Measurements from ENCODE around the gene MFSD6L. TPM values are rescaled to one million over a fixed set of nuclear protein-coding genes. Genes with fewer than 3 reads are reported as not detected.

MFSD6L gene, protein sequence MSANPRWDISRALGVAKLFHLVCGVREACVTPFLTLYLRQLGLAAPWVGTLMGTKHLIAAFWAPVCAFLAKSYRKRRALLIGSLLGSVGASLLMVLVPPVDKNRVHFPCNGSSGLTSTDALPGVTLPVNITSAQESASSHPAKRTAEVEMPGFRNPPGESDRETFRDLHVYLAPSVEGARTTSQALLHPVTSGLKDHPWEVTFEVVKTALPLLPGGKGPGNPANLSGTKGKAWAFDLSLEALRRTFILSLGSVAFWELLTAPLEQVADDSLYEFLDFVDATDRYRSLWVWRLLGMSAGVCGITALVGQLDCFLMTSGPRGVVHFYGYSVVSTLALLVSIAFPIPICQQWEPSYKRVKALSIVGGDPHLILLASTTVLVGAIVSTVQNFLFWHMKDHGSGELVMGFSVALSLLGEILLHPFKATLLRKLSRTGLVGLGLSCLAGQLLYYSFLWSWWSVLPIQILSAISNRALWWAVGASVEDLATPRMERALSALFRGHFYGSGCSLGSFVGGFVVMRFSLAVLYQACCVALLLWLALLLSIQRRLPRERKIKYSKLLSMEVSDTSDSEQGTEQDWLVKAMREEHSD
- 1 to 10 TPM in 1 of 2 donors, under 1 TPM in 1; 0.41 to 1.9 TPM for total RNA-seq

DNA sequence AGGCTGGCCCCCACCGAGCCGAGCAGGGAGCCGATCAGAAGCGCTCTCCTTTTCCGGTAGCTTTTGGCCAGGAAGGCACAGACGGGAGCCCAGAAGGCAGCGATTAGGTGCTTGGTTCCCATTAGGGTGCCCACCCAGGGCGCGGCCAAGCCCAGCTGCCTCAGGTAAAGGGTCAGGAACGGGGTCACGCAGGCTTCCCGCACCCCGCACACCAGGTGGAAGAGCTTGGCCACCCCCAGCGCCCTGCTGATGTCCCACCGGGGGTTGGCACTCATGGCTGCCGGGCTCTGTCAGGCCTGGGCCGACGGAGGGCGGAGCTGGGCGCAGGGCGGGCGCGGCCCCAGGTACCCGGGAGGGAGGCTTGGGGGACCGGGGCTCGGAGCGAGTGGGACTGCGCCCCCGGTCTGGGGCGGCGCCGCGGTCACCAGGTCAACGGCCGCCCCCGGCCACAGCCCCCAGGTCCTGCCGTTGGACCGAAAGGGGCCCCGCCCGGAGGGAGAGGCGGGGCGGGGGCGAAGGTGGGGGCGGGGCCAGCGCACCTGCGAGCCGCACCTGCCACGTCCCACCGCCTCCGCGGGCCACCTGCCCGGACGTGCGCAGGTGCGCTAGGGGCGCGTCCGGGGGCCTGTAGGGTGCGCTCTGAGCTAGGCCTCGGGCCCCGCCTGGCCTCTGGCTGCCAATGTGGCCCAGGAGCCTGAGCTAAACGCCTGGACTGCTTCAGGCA, at the start of gene MFSD6L:
TSS of gene MFSD6L (minus strand) at position 520 of the 724 bp plus-strand sequence. CDS start at position 275, 245 bp downstream.
- no peaks in the 10 kb centered on the region for H3K27me3 ChIP-seq (replicated peaks; ENCODE audit: insufficient read depth)
- intact Hi-C loops (cut with DNase I): no loop called here
- no peak within 1 kb of the TSS for H3K27ac ChIP-seq
- H3K4me3 ChIP-seq: peak within 1 kb of the TSS; percentile 18 to 26
- WGBS: 23% methylated on average over 38 of the region's 62 CpGs
- TF ChIP-seq, protein P1, sequence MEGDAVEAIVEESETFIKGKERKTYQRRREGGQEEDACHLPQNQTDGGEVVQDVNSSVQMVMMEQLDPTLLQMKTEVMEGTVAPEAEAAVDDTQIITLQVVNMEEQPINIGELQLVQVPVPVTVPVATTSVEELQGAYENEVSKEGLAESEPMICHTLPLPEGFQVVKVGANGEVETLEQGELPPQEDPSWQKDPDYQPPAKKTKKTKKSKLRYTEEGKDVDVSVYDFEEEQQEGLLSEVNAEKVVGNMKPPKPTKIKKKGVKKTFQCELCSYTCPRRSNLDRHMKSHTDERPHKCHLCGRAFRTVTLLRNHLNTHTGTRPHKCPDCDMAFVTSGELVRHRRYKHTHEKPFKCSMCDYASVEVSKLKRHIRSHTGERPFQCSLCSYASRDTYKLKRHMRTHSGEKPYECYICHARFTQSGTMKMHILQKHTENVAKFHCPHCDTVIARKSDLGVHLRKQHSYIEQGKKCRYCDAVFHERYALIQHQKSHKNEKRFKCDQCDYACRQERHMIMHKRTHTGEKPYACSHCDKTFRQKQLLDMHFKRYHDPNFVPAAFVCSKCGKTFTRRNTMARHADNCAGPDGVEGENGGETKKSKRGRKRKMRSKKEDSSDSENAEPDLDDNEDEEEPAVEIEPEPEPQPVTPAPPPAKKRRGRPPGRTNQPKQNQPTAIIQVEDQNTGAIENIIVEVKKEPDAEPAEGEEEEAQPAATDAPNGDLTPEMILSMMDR (IDR thresholded peaks at IDR 0.05): peak in 2 of 4 experiments; percentile 20 to 25
- no peak for TF ChIP-seq POLR2A (IDR thresholded peaks at IDR 0.05)
- H3K36me3 ChIP-seq: no peaks in the 10 kb centered on the region
- no peaks in the 10 kb centered on the region for H3K4me1 ChIP-seq (replicated peaks)
- no peaks in the 10 kb centered on the region for H3K9me3 ChIP-seq
- DNase-seq (ENCODE audit: low spot score): no peak

GRCh38 chr17:8847891-8848290, 48.7 kb upstream of the MFSD6L start:
- Histone ChIP-seq H3K36me3 (no peaks in the 10 kb centered on the region), H3K27me3 (replicated peaks; ENCODE audit: insufficient read depth) (no peaks in the 10 kb centered on the region), H3K9me3 (no peaks in the 10 kb centered on the region), H3K4me3 (no peak overlapping the region), H3K4me1 (replicated peaks) (no peaks in the 10 kb centered on the region), H3K27ac (no peak overlapping the region)
- TF ChIP-seq POLR2AphosphoS5 (IDR thresholded peaks at IDR 0.05): no peak
- no peak for TF ChIP-seq POLR2A (IDR thresholded peaks at IDR 0.05)
- TF ChIP-seq, protein P1 (IDR thresholded peaks at IDR 0.05): no peak
- WGBS: 87% methylated on average over 2 of the region's 2 CpGs
- intact Hi-C loops (cut with DNase I): no loop called here
- DNase-seq (ENCODE audit: low spot score): no peak

DNA sequence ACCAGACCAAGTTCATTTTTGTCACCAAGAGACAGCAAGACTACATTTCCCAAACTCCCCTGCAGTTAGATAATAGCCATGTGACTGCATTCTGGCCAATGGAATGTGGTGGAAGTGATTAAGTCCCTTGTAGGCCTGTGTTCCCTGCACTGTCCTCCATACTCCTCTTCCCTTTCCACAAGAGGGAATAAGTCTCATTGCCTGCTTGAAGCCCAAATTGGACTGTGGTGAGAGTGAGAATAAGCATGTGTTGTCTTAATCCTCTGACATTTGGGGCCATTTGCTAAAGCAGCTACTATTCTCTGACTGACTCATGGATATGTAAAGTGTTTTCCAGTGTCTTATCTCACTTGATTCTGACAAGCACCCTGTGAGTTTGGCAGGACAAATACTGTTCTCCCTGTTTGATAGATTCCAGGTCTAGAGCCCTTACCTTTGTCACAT, 47.6 kb upstream of the MFSD6L start:
- no peaks in the 10 kb centered on the region for H3K27me3 ChIP-seq (replicated peaks; ENCODE audit: insufficient read depth)
- DNase-seq (ENCODE audit: low spot score): no peak

GRCh38 chr17:8844229-8845218, 45.4 kb upstream of the MFSD6L start:
- TF ChIP-seq, protein P1 (IDR thresholded peaks at IDR 0.05): no peak
- no peak for TF ChIP-seq POLR2AphosphoS5 (IDR thresholded peaks at IDR 0.05)
- no peak for TF ChIP-seq POLR2A (IDR thresholded peaks at IDR 0.05)
- DNase-seq (ENCODE audit: low spot score): no peak
- Histone ChIP-seq H3K9me3 (no peaks in the 10 kb centered on the region), H3K36me3 (no peaks in the 10 kb centered on the region), H3K27ac (no peak overlapping the region), H3K4me3 (no peak overlapping the region), H3K27me3 (replicated peaks; ENCODE audit: insufficient read depth) (no peaks in the 10 kb centered on the region), H3K4me1 (replicated peaks) (no peaks in the 10 kb centered on the region)
- intact Hi-C loops (cut with DNase I): no loop called here
- 86% methylated on average over 9 of the region's 9 CpGs for WGBS

More for the DNA sequence above, 47.6 kb upstream of the MFSD6L start:
- TF ChIP-seq POLR2A (IDR thresholded peaks at IDR 0.05) (no peak), POLR2AphosphoS5 (IDR thresholded peaks at IDR 0.05) (no peak)
- TF ChIP-seq, protein P1 (IDR thresholded peaks at IDR 0.05): no peak
- intact Hi-C loops (cut with DNase I): no loop called here
- Histone ChIP-seq H3K4me1 (replicated peaks) (no peaks in the 10 kb centered on the region), H3K4me3 (no peak overlapping the region), H3K27ac (no peak overlapping the region), H3K9me3 (no peaks in the 10 kb centered on the region), H3K36me3 (no peaks in the 10 kb centered on the region)

Data from prostate gland (tissue), 2 donors.